CD4-positive, alpha-beta T cell treated with Interferon alpha-2 for 1 hour (primary cell): ENCODE measurements around the gene MIPEP.

ENCODE experiments used
- DNase-seq, 2 donors: peaks; one replicate each; pipeline ENCODE4 v3.0.0-alpha.2; 2020 to 2022

The MIPEP gene

DNA sequence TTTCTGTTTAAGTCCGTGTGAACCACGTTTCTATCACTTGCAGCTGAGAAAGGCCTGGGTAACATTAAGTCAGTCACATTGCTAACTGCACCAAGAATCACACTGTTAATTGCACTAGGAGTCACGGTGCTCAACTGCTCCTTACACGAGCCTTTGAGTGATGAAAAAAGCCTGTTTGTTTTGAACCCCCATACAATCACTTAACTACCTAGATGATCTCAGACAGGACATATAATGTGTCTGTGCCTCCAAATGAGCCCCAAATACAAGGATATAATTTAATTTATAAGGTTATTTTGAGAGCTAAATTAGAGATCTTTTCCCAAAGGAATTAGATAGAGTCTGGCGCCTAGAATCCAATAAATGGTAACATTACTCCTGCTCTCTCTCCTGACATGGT lies 84.1 kb downstream of the MIPEP start:
- DNase-seq: no peak

DNA sequence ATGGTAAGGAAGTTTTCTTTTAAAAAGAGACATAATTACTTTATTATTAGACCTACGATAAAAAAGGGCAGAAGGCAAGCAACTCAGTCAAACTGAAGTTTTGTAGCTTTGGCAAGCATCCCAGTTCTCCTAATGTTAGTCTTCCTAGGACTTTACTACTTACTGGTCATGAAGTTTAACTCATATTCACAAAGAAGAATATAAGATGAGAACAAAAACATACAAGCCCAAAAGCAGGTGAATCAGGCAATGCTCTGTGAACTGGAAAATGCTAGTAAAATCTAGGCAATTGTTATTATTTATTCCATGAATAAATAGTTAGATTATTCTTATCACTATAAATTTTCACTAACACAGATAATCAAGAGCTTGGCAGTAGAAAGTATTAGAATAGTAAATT lies 85.0 kb downstream of the MIPEP start:
- no peak for DNase-seq

DNA sequence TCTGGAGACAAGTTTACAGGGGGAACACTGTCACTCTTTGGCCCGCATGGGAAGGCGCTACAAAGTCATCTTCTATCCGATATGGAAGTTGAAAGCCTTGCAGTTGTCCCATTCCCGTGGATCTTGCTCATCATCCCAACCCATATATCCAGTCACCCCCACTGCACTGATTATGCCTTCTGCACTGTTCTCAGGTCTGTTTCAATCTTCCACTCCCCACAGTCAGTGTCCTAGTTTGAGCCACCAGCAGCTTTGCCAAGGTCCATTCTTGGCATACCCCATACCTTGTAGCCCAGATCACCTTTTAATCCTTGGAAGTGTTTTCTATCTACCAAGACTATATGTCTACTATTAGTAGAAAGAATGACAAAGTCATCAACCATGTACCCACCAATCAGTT lies 88.1 kb downstream of the MIPEP start:
- DNase-seq: no peak

DNA sequence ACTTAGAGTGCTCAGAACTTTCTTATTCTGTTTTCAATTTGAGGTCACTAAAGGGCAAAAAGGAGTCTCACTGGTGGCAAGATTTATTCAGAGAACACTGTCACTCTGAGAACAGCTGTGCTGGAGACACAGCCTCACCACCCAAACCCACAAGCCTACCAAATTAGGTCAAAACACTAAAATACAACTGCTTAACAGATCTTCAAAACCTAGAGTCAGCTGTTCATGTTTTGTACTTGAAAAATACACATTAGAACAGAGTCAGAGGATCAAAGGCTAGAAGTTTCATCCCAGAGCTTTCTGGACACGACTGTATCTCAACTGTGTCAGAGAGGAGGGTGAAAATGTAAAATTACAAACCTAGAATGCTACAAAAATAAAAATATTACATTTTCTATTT lies 89.3 kb downstream of the MIPEP start:
- DNase-seq: peak in 1 of 2 donors; percentile 12

DNA sequence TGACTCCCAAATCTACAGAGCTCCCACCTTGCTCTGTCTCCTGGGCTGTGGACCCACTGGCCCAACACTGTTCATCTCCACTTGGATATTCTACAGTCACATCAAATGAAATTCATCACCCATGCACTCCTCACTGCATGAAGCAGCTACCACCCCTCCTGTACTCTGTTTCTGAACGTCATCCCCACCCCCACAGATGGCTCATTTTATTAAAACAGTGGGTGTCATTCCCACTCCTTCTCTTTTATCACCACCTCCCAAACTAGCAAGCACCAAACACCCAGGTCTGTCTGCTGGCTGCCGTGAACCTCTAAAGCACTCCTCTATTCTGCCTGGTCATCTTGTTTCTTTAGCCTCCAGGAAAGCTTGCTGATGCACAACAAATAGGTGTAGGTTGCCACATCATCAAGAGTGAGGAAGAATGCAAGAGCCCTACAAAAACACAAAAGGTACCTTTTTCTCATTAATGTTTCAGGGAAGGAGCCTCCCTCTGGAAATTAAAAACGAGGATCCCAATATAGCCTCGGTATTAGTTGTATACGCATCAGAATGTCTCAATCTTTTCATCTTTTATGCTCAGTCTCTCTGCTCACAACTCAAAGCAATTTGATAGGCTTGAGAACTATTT lies 91.8 kb downstream of the MIPEP start:
- no peak for DNase-seq

DNA sequence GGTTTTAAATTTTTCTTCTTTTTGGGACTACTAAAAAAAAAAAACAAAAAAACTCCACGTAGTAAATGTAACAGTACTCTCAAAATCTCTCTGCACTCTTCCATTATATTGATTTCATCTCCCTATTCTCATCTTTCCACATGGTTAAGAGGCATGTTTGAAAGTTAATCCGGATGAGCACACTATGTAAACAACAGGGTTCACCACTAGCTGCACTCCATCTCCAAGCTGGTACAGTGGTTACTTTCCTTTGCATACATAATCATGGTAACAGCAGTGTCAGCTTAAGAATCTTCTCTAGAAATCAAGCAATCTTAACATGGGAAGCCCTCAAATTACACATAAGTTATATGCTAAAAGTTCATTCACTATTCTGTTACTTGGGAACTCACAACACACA lies 92.6 kb downstream of the MIPEP start:
- DNase-seq: no peak

DNA sequence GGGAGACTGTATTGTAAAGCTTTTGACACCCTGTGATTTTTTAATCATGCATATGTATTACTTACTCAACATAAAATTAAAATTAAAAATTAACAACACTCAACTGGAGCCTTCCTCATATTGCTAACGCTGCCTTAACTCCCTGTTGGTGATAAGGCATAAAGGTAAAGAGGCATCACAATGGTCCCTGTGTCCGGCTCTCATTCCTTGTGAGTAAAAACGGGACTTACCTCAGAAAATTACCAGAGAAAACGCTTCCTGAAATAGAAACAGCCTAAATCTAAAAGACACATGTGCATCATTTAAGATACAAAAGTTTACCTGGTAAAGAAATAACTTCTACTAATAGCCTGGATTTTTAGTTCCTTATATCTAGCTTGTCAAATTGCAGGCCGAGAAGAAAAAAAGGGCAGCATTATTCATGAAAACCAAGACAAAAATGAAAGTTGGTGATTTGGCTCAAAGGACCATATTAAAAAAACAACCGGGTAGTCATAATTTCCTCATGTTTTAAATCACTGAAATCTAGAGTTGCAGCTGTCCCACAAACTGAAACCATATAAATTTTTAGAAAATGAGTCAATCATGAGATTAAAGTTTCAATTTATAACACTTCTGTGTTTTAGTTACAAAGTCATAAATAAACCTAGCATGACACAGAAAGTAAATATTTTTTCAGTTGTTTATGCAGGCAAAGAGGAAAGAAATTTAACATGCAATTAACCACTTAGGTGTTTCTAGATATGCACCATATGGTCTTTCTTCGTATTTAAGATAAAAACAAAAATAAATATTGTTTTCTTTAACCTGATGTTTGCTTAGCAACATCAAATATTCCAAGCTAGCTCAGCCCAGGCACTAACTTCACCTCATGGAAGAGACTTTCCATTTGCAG lies 94.7 kb downstream of the MIPEP start:
- DNase-seq: no peak

DNA sequence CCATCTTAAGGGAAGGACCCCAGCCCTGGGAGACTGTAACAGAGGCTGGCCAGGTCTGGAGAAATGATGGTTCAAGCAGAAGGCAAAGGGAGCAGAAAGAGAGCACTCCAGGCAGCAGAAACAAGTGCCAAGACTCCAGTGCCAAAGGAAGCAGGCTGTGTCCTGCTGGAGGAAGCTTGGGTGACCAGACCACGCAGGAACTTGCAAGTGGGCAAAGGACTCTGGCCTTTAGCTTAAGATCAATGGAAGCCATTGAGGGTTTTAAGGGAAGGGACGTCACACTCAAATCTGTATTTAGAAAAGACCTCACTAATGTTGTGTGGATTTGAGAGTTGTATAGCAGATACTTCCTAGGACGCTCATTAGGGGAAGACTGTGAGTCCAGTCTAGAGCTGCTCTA lies 95.5 kb downstream of the MIPEP start:
- no peak for DNase-seq

DNA sequence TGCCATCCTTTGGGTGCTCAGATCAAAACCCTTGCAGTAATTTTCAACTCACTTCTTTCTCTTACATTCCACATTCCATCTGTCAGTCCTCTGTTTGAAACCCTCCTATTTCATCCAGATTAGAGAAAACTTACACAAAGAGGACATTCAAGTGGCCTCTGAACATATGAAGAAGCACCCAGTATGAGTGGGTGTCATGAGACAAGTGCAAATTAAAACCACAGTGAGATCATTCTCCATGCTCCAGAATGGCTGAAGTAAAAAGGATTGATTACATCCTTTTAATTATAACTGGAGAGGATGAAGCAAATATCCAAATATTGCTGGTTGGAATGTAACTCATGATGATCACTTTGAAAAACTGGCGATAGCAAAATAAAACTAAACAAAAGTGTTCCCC lies 96.5 kb downstream of the MIPEP start:
- DNase-seq: no peak

DNA sequence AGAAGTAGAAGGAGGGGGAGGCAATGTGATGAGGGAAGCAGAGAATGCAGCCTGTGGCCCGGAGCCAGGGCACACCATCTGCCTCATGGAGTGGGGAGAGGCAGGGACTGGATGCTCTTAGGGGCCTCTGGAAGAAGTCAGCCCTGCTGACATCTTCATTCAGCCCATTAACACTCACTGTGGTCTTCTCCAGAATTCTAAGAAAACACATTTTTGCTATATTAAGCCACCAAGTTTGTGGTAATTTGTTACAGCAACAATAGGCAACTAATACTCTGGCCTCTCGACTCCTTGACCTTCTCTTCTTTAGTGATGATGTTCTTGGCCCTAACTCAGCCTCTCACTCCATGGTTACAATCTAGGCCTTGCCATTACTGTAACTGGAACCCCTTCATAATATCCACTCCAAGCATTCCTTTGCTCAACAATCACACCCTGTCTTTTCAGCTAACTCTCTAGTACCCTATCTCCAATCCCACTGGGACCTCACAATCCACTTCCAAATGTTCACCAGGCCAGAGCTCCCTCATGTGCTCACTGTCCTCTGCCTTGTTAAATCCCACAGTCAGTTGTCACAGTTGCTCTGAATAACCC lies 98.5 kb downstream of the MIPEP start:
- DNase-seq: no peak

DNA sequence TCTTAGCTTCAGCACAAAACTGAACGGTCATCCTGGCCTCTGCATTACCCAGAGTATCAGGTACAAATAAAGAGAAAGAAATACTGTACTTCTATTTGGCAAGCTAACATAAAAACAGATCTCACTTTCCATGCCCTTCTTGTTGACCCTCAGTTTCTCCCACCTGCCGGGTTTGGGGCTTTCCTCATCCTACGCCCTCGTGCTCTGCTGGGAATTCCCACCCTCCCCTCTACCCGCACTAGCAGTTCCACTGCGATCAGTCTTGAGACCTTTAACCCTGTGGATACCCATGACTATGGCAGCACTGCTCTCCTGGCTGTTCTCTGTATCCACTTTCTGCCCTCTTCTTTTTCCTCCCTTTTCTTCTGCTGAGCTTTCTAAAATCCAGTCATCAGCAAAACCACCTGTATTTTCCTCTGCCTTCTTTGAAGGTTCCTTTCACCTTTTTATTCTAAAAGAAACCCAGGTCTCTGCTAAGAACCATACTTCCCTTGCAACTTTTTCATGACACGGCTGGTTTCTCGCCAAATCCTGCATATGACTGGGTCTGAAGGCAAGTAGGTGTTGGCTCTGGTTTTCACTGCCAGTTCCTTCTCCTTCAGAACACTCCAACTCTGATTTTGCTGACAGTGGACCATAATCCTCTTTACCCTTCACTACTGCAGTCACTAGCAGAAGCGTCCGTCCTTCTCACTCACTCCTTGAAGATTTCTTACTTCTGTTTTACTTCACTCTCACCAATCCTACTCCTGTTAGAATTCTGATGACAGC lies 99.4 kb downstream of the MIPEP start:
- no peak for DNase-seq

DNA sequence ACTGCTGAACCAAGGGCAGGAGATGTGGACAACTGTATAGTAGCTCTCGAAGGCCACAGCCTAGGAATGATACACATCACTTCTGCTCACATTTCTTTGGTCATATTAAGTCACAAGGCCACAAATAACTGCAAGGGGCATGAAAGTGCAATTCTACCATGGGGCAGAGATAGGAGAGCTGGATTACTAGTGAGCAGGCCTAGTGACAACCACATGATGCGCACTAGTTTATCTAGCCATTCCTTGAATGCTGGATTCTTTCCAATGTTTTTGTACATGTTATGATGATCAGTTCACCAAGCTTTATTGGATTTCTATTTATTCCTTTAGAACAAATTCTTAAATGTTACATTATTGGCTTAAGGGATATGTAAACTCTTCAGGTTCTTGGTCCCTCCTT lies 100.7 kb downstream of the MIPEP start:
- no peak for DNase-seq

DNA sequence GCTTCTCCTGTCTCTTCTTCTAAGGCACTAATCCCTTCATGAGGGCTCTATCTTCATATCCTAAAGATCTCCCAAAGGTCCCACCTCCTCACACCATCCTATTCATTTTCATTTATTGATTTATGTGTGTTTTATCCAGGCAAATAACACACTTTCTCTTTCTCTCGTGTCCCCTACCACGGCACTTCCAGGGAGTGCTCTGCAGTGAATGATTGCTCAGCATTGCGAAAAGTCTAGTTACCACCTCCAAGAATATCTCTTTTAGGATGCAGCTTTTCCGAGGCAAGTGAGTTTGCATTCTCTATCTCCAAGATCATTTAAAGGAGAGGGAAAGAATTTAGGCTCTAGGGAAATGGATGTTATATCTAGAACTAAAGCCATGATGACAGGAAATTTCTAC lies 101.7 kb downstream of the MIPEP start:
- DNase-seq: no peak

DNA sequence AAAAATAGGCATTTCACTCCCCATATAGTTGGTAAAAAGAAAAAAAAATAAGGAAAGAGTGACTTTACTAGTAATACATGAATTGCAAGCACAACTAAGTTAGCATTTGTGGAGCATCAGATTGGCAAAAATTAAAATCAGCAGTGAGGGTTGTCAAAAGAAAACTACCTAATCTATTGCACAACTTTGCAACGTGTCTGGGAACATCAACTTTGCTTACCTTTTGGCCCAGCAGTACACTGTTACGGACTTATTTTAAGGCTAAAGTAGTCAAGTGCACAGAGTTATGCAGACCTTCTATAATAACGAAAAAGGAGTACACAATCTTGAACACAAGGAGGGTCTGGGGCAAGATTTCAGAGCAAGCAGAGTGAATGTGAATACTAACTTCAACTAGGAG lies 102.6 kb downstream of the MIPEP start:
- DNase-seq: no peak

DNA sequence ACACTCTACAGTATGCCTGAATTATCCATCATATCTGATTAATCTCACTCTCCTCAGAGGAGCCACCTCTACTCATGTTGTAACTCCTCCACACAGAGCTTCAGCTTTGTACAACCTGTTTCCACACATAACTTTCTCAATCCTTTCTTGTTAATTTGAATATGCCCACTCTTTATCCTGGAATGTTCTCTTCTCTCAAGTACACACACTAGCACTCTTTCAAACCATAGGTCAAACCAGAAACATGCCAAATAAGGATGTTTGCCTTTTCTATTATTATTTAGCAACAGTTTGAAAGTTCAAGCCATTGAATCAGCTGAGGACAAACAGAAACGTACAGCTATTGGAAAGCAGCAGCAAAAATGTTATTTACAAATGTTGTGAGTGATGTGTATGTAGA lies 110.3 kb downstream of the MIPEP start:
- no peak for DNase-seq

DNA sequence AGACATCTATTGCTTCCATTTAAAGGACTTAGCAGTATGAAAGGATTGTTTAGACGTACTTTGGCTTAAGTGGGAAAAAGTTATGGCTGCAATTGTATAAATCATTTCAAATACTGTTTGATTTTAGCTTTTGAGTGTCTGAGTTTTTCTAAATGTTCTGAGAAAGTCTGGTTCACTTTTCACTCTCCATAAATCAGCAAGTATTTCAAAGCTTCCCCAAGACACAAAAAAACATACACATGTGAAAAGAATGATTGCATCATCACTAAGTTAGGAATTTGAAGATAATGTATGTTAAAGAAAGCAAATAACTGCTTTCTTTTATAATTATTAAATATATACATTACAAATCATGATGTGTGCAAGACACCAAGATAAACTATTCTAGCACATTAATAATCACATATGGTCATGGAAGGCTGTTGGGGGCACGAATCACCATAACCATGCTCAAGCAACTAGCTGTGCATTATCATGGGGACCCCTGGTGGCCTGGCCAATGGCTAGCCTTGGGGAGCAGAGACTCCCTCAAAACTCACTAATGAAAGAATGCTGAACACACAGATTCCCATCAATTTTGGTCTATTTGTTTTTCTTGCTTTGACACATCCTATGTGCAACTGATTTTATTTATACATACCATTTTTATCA lies 111.1 kb downstream of the MIPEP start:
- DNase-seq: no peak

DNA sequence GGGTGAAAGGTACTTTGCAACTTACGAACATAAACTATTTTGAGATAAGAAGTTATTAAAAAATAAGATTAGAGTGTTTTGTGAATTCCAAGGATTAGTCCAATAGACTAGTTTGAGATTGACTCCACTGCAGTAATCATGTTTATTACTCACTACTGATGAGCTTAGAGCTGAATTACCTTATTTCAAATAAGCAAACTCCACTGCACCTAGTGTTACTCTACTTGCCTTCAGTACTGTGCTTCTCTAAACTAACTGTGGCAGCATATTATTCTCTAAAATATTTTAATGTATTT lies 111.7 kb downstream of the MIPEP start:
- no peak for DNase-seq

DNA sequence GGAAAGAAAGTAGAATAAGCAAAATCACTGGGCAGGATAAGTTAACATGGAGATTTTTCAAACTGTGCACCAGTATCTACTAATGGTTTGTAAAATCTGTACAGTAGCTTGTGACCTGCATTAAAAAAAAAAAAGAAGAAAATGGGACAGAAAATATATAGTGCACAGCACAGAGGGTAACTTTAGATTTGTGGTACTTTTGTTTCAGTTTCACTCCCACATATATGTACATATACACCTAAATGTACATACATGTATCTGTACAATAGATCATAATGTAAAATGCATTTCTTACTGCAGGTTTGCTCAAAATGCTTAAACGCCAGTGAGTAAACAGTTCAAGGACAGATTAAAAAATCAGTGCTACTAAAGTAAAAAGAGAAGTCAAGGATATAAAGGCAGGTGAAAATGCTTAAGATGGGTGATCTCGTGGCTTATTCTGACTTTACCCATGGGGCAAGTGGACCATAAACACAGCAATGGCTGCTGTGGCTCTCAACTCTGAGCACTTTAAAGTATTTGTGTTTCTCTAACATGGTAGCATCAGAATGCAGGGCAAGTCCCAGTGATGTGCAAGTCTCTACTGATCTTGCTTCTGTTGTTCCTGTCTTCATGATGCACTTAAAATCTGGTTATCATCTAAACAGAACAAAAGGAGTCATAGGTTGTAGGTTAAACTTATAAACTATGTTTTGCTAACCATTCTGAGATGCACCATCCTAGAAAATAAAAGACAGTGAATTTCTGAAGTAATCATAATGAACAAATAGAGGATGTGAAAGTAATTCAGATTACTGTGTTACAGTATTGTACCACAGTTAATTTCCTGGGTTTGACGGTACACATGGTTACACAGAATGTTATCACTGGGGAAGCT lies 112.3 kb downstream of the MIPEP start:
- no peak for DNase-seq

DNA sequence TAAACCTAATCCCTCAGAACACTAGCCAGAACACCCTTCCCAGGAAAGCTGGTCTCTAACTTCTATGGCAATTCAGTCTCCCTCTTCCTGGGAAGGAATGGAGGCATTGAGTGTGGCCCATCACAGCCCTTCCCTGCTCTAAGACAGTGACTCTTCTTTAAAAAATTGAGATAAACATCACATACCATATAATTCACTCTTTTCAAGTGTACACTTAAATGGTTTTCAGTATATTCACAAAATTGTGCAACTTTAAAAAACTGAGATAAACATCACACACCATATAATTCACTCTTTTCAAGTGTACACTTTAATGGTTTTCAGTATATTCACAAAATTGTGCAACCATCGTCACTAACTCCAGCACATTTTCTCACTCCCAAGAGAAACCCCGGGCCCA lies 116.5 kb downstream of the MIPEP start:
- DNase-seq: no peak

DNA sequence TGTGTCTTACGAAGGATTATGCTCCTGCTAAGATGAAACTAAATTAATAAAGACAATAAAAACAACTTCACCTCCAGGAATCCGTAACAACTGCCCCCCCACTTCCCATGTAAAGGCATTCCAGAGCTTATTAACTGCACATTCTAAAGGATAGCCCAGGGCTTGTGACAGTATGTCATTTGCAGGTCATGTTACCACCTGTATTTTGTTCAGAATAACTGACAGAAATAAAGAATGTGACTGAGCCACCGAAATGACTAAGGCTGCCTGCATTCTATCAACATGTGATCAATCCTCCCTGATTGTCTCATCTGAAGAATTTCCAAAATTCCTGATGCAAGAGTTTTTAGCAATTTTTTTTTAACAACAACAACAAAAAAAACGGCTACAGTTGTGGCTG lies 117.2 kb downstream of the MIPEP start:
- DNase-seq: no peak

DNA sequence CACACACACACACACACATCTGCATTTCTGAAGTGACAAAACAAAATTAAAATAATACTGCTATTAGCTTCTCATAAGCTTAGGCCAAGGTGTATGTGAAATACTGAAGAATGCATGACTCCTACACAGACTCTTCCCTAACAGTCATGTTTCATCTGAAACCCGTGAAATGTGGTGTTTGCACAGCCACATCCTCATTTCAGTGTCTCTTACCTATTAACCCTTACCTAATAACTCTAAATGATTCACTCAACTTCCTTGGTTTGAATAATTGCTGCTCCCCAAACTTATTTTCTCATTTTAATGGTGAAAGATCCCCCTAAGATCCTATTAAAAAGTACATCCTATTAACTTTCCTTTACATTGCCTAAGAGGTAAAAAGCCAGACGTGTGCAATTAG lies 117.6 kb downstream of the MIPEP start:
- DNase-seq: no peak

DNA sequence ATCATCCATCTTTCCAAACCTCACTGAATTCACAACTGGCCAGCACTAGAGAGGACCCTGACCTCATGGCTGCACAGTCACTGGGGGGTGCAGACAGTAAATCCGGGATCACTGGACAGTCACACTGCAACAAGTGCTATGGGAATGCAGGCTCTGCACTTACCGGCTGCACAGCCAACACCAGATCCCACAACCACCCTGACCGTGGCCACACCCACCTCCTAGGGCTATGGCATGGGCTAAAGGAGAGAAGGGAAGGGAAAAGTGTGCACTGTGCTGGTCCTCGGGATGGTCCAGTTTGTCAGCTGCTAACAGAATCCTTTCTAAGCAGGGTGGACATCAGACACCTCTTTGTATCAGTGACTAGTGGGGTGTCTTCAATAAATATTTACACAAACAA lies 118.2 kb downstream of the MIPEP start:
- DNase-seq: no peak
